Activated naive CD4-positive, alpha-beta T cell treated with anti-CD3 and anti-CD28 coated beads, Interleukin-2, amount 50 U/mL, for 72 hours (primary cell): ENCODE data around the gene NFATC4. TPM values are rescaled to one million over a fixed set of nuclear protein-coding genes. Genes with fewer than 3 reads are reported as not detected.
"Not testable (repeated sequence)": the region's sequence is repeated elsewhere in the genome, so short reads cannot be mapped to it uniquely, and the experiment has no call there.

Experiments
- ATAC-seq, 2 donors: fragments of 150-1000 bp; cut with Tn5 transposase; 2 replicates each; pipeline ENCODE4 v1.10.0; 2021; ENCODE audit warnings: mild to moderate bottlenecking in 2 of 2, moderate library complexity in 2 of 2
- DNase-seq, 2 donors: peaks; one replicate each; pipeline ENCODE4 v3.0.0; 2021 to 2022; ENCODE audit warnings: low spot score in 2 of 2
- H3K27ac Mint-ChIP-seq, 2 donors: one replicate each; pipeline ENCODE4 v1.8.0; 2022; ENCODE audit warnings: mild to moderate bottlenecking in 2 of 2, mixed read lengths in 2 of 2
- H3K36me3 Mint-ChIP-seq, 2 donors: one replicate each; pipeline ENCODE4 v1.8.0; 2022; ENCODE audit warnings: mixed read lengths in 2 of 2
- H3K9me3 Mint-ChIP-seq, 2 donors: one replicate each; pipeline ENCODE4 v1.8.0; 2022; ENCODE audit warnings: mixed read lengths in 2 of 2
- total RNA-seq, 2 donors: library from RNA; stranded (reverse); gene quantifications; one replicate each; pipeline ENCODE4 v1.2.3, GENCODE V29; 2022

The NFATC4 gene
- total RNA-seq, 2 donors from 2014 or later: 0.27 to 1.7 TPM

DNA sequence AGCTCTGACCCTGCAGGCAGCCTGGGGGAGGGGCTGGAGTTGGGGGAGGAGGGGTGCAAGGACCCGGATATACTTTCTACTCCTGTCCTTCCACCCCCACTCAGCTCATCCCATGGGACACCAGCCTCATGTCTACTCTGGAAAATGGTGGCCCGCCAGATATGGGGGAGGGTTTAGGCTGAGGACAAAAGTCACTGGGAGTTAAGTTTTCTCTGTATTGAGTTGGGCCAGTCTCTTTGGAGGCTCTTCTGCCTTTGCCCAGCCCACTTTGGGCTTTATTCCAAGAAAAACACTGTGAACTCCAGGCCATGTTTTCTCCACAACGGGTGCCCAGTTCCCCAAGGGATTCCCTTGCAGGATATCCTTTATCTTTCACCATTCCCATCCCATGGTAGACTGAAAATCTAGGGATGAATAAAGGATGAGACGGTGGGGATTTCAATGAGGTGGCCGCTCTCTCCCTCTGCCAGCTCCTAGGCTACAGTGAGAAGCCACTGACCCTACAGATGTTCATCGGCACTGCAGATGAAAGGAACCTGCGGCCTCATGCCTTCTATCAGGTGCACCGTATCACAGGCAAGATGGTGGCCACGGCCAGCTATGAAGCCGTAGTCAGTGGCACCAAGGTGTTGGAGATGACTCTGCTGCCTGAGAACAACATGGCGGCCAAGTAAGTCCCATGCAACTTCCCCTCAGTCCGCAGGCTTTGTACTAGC is 4.9 kb downstream of the NFATC4 start:
- Mint-ChIP-seq H3K9me3 (no peaks in the 10 kb centered on the region), H3K27ac (no peak overlapping the region), H3K36me3 (no peaks in the 10 kb centered on the region)
- ATAC-seq (no peak), DNase-seq (no peak)

GRCh38 chr14:24376448-24377070 is 8.6 kb downstream of the NFATC4 start:
- Mint-ChIP-seq H3K36me3 (no peaks in the 10 kb centered on the region), H3K9me3 (no peaks in the 10 kb centered on the region), H3K27ac (no peak overlapping the region)
- no peak for ATAC-seq
- no peak for DNase-seq

GRCh38 chr14:24377126-24377525 is 9.1 kb downstream of the NFATC4 start:
- Mint-ChIP-seq H3K9me3 (no peaks in the 10 kb centered on the region), H3K36me3 (no peaks in the 10 kb centered on the region), H3K27ac (no peak overlapping the region)
- DNase-seq: no peak
- no peak for ATAC-seq

DNA sequence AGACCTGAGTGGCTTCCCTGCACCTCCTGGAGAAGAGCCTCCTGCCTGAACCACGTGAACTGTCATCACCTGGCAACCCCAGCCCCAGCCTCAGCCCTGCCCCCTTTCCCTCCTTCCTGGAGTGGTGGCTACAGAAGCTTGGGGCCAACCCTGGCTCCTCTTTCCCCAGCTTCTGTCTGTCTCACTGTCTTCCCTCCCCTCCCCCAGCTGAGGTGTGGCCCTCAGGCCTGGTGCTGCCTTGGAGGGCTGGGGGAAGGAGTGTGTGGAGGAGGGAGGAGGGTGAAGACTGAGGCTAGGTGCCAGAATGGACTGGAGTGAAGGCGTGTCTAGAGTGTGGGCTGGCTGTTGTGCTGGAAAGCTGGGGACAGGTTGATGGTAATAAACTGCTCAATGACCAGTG is 9.7 kb downstream of the NFATC4 start:
- H3K9me3 Mint-ChIP-seq: no peaks in the 10 kb centered on the region
- H3K36me3 Mint-ChIP-seq: no peaks in the 10 kb centered on the region
- no peak overlapping the region for H3K27ac Mint-ChIP-seq
- ATAC-seq (no peak), DNase-seq (no peak)

GRCh38 chr14:24378327-24378726 is 10.3 kb downstream of the NFATC4 start:
- Mint-ChIP-seq H3K9me3 (no peaks in the 10 kb centered on the region), H3K27ac (no peak overlapping the region), H3K36me3 (no peaks in the 10 kb centered on the region)
- DNase-seq (no peak), ATAC-seq (no peak)

DNA sequence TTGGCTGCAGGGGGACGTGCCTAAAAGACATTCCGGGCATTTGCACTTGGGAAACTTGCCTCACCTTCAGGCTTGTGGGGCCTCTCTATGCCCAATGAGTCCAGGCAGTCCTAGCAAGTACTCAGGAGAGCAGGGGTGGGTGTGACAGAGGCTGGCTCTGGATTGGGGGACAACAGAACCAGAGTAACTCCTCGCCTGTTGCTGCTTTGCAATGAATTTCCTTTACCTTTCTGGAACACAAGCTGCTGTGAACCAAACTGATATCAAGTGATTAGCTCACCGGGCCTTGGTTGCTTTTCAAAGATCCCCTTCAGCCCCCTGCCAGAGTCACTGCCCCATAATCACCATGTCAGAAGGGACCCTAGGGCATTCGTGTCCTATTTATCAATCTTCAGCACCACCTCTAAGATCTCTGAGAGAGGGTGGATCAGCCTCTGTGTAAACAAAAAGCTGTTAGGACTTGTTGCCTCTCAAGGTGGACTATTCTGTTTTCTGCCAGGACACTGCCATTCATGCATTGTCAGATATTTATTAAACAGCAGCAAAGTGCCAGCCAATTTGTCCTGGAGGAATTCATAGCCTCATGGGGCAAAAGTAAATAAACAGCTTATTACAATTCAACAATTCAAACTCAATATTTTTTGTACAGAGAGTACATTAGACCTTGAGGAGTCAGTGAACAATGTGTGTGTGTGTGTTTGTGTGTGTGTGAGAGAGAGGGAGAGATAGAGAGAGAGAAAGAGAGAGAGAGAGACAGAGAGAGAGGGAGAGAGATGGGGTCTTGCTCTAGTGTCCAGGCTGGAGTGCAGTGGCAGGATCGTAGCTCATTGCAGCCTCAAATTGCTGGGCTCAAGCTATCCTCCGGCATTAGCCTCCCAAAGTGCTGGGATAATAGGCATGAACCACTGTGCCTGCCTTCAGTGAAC is 11.3 kb downstream of the NFATC4 start:
- H3K9me3 Mint-ChIP-seq: no peaks in the 10 kb centered on the region
- no peak overlapping the region for H3K27ac Mint-ChIP-seq
- no peaks in the 10 kb centered on the region for H3K36me3 Mint-ChIP-seq
- no peak for ATAC-seq
- no peak for DNase-seq

GRCh38 chr14:24379907-24380730 is 12.1 kb downstream of the NFATC4 start:
- no peak for DNase-seq
- no peak for ATAC-seq
- H3K36me3 Mint-ChIP-seq: no peaks in the 10 kb centered on the region
- no peaks in the 10 kb centered on the region for H3K9me3 Mint-ChIP-seq
- no peak overlapping the region for H3K27ac Mint-ChIP-seq

DNA sequence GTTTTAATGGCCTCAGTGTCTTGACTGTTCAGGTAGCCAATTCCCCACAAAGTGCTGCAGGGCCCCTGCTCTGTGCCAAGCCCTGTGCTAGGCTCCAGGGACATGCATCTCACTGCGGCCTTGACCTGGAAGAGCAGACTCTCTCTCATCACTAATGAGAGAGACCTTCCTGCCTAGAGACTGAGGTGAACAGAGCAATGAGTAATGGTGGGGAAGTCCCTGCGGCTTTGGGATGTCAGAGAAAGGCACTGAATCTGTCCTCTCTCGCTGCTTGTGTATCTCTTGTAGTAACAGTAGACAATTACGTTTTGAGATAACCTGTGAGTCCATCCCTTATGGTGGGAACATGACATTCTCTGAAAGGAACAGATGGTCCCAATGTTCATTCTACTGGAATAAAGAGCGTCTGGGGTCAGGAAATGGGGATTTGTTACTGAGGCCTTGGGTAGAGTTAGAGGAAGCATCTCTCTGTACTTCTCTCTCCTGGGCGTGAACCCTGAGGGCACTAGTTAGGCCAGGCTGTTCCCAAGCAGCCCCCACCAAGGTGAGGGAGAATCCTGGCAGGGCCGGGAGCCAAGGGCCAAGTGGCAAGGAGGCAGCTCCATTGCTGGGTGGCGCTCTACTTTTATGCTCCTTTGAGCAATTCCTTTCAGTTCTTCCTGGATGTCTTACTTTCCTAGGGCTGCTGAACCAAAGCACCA is 13.5 kb downstream of the NFATC4 start:
- H3K9me3 Mint-ChIP-seq: no peaks in the 10 kb centered on the region
- H3K27ac Mint-ChIP-seq: no peak overlapping the region
- no peaks in the 10 kb centered on the region for H3K36me3 Mint-ChIP-seq
- peak; percentile 48 to 85 for ATAC-seq
- no peak for DNase-seq

DNA sequence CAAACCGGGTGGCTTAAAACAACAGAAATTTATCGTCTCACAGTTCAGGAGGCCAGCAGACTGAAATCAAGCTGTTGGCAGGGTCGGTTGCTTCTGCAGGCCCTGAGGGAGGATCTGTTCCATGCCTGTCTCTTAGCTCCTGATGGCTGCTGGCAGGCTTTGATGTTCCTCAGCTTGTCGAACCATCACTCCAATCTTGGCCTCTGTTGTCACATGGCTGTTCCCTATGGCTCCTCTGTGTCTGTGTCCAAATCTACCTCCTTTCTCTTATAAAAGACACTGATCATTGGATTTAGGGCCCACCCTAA is 14.0 kb downstream of the NFATC4 start:
- no peaks in the 10 kb centered on the region for H3K36me3 Mint-ChIP-seq
- DNase-seq (no peak), ATAC-seq (no peak)
- no peaks in the 10 kb centered on the region for H3K9me3 Mint-ChIP-seq
- no peak overlapping the region for H3K27ac Mint-ChIP-seq

DNA sequence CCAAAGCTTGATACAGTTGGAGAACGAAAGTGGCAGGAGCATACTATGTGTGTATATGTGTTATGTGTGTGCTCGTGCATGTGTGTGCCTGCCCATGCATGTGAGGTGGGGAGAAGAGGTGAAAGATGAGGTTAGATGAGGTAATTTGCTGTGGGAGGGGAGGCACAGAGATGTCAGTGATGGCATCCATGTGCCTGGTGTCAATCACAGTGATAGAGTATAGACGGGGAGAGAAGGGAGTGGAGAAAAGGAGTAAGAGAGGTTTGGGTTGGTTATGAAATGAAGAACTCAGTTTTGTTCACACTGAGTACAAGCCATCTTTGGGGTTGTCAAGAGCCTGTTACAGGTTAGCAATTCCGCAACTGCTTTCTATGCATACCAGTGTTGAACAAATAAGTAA is 16.2 kb downstream of the NFATC4 start:
- Mint-ChIP-seq H3K9me3 (no peaks in the 10 kb centered on the region), H3K27ac (no peak overlapping the region), H3K36me3 (no peaks in the 10 kb centered on the region)
- no peak for DNase-seq
- no peak for ATAC-seq

GRCh38 chr14:24385524-24385923 is 17.5 kb downstream of the NFATC4 start:
- DNase-seq (no peak), ATAC-seq (no peak)
- H3K9me3 Mint-ChIP-seq: no peaks in the 10 kb centered on the region
- H3K36me3 Mint-ChIP-seq: no peaks in the 10 kb centered on the region
- H3K27ac Mint-ChIP-seq: no peak overlapping the region

DNA sequence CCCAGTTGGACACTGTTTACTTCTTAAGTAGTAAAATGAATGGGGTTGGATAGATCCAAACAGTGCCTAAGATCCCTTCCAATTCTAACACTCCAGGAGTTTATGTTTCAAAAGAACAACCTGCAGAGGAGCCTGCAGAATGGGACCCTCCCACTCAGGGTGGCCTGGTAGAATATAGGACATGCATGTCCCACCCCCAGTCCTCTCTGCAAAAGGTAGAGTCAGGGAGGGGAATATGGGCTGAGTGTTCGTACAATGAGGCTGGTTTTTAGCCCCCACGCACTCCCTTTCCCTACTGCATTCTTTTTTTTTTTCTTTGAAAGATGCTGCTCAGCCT is 19.0 kb downstream of the NFATC4 start:
- DNase-seq (no peak), ATAC-seq (no peak)
- H3K36me3 Mint-ChIP-seq: no peaks in the 10 kb centered on the region
- no peak overlapping the region for H3K27ac Mint-ChIP-seq
- H3K9me3 Mint-ChIP-seq: no peaks in the 10 kb centered on the region

GRCh38 chr14:24387579-24387978 is 19.6 kb downstream of the NFATC4 start:
- not testable (repeated sequence) for H3K27ac Mint-ChIP-seq, H3K36me3 Mint-ChIP-seq, H3K9me3 Mint-ChIP-seq, ATAC-seq, DNase-seq

GRCh38 chr14:24388474-24389179 is 20.6 kb downstream of the NFATC4 start:
- Mint-ChIP-seq H3K27ac (no peak overlapping the region), H3K9me3 (no peaks in the 10 kb centered on the region), H3K36me3 (no peaks in the 10 kb centered on the region)
- ATAC-seq (no peak), DNase-seq (no peak)

GRCh38 chr14:24389226-24389848 is 21.4 kb downstream of the NFATC4 start:
- Mint-ChIP-seq H3K9me3 (no peaks in the 10 kb centered on the region), H3K27ac (no peak overlapping the region), H3K36me3 (no peaks in the 10 kb centered on the region)
- DNase-seq: no peak
- ATAC-seq: no peak
